GM12892 (cell line): Measurements from ENCODE around the gene SYT2.

Experiments
- POLR2A ChIP-seq: IDR thresholded peaks from 2 replicates; pipeline ENCODE4 v1.6.1; 2011; ENCODE audit warnings: low read depth, low read length, control low read depth
- POLR2AphosphoS5 ChIP-seq: IDR thresholded peaks from 2 replicates; pipeline ENCODE4 v1.6.1; 2011; ENCODE audit warnings: low read depth, low read length, control low read depth

DNA sequence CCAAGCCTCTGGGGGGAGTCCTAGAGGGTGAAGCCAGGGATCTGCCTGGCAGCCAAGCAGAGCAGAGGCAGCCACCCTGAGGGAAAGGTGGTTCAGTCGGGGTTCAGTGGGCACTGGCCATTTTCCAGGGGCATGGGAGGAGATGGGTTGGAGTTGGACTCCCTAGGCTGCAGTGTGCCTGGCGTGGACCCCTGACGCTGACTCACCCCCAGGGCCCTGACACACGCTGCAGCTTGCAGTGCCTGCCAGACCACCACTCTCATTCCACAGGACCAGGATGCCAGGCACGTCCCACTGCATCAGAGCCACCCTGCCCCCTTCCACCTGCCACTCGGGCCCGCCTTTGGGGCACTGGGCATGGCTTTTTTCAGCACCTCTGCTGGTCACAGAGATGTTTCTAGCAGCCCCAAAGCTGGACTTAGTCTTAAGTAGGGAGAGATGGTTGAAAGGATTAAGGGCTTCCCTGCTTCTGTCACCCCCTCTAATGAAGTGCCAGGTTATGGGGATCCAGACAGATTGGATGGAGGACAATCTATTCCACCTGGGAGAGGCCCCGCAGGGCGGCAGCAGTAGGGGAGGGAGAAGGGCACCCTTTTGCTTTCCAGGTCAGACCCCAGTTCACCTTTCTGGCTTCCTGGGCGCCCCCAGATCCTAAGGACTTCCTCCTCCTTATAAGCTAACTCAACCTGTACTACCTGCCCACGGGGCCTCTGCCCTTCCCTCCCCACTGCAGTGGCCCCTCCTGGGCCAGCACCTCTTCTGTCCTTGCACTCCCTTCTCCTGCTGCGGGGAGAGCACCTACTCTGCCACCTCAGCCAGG is 1.6 kb downstream of the SYT2 start:
- TF ChIP-seq POLR2A (no peak), POLR2AphosphoS5 (no peak)
